Neural crest cell (in vitro differentiated cells): ENCODE results near the gene KRT72. TPM values are rescaled to one million over a fixed set of nuclear protein-coding genes. Genes with fewer than 3 reads are reported as not detected.

Experiments used
- DNase-seq: peaks from one replicate; pipeline ENCODE4 v3.0.0; 2021; ENCODE audit warnings: low read depth, mixed read lengths, low spot score
- H3K27ac Mint-ChIP-seq: one replicate; pipeline ENCODE4 v1.8.0; 2021; ENCODE audit warnings: mild to moderate bottlenecking, mixed read lengths; ENCODE audit not compliant: unreplicated experiment
- H3K27me3 Mint-ChIP-seq: 2 replicates; pipeline ENCODE4 v1.8.0; 2021; ENCODE audit warnings: low read depth, mild to moderate bottlenecking, mixed read lengths
- H3K36me3 Mint-ChIP-seq: 2 replicates; pipeline ENCODE4 v1.8.0; 2021; ENCODE audit warnings: low read depth, mild to moderate bottlenecking, mixed read lengths
- H3K4me1 Mint-ChIP-seq: 2 replicates; pipeline ENCODE4 v1.8.0; 2021; ENCODE audit warnings: mixed read lengths
- H3K4me3 Mint-ChIP-seq: one replicate; pipeline ENCODE4 v1.8.0; 2021; ENCODE audit warnings: mild to moderate bottlenecking, mixed read lengths
- H3K9me3 Mint-ChIP-seq: 2 replicates; pipeline ENCODE4 v1.8.0; 2021; ENCODE audit warnings: mixed read lengths
- CTCF ChIP-seq: fragments of 200-600 bp; sonication (generic); conservative IDR thresholded peaks from 2 replicates; pipeline ENCODE4 v1.5.0; 2021; ENCODE audit warnings: antibody characterized with exemption, mild to moderate bottlenecking
- total RNA-seq: library from RNA; stranded (reverse); gene quantifications from 2 replicates; pipeline ENCODE4 v1.2.1, GENCODE V29; 2021

Gene KRT72
- total RNA-seq, 1 donor from 2014 or later: not detected

- peaks cover 58% of the 10 kb centered on the region for H3K27me3 Mint-ChIP-seq
- H3K9me3 Mint-ChIP-seq: no peaks in the 10 kb centered on the region
- no peak for TF ChIP-seq CTCF
- H3K4me3 Mint-ChIP-seq: no peak overlapping the region
- no peak overlapping the region for H3K27ac Mint-ChIP-seq
- no peak for DNase-seq
- no peaks in the 10 kb centered on the region for H3K36me3 Mint-ChIP-seq
- no peaks in the 10 kb centered on the region for H3K4me1 Mint-ChIP-seq
Measured at GRCh38 chr12:52611080-52611468, 9.8 kb upstream of the KRT72 start.

- Mint-ChIP-seq H3K27ac (no peak overlapping the region), H3K4me3 (no peak overlapping the region), H3K27me3 (peaks cover 58% of the 10 kb centered on the region), H3K9me3 (no peaks in the 10 kb centered on the region), H3K4me1 (no peaks in the 10 kb centered on the region), H3K36me3 (no peaks in the 10 kb centered on the region)
- DNase-seq: no peak
- no peak for TF ChIP-seq CTCF
Measured at GRCh38 chr12:52608826-52609630, 7.8 kb upstream of the KRT72 start.

- H3K27ac Mint-ChIP-seq: no peak overlapping the region
- H3K4me3 Mint-ChIP-seq: no peak overlapping the region
- H3K9me3 Mint-ChIP-seq: no peaks in the 10 kb centered on the region
- no peaks in the 10 kb centered on the region for H3K36me3 Mint-ChIP-seq
- H3K4me1 Mint-ChIP-seq: no peaks in the 10 kb centered on the region
- TF ChIP-seq CTCF: no peak
- DNase-seq: no peak
- peaks cover 60% of the 10 kb centered on the region for H3K27me3 Mint-ChIP-seq
Measured at GRCh38 chr12:52608161-52608560, 6.9 kb upstream of the KRT72 start.

GRCh38 chr12:52607314-52607713 is 6.1 kb upstream of the KRT72 start:
- Mint-ChIP-seq H3K27ac (no peak overlapping the region), H3K36me3 (no peaks in the 10 kb centered on the region), H3K9me3 (no peaks in the 10 kb centered on the region), H3K27me3 (peaks cover 54% of the 10 kb centered on the region), H3K4me3 (no peak overlapping the region), H3K4me1 (no peaks in the 10 kb centered on the region)
- DNase-seq: no peak
- TF ChIP-seq CTCF: no peak

- H3K27me3 Mint-ChIP-seq: peaks cover 51% of the 10 kb centered on the region
- no peaks in the 10 kb centered on the region for H3K4me1 Mint-ChIP-seq
Measured at GRCh38 chr12:52606581-52607218, 5.4 kb upstream of the KRT72 start.

More at GRCh38 chr12:52606581-52607218, 5.4 kb upstream of the KRT72 start:
- Mint-ChIP-seq H3K4me3 (no peak overlapping the region), H3K9me3 (no peaks in the 10 kb centered on the region), H3K27ac (no peak overlapping the region), H3K36me3 (no peaks in the 10 kb centered on the region)
- DNase-seq: no peak
- no peak for TF ChIP-seq CTCF
